ENCODE results near the gene TMEM184C. TPM values are rescaled to one million over a fixed set of nuclear protein-coding genes. Genes with fewer than 3 reads are reported as not detected.

The TMEM184C gene
- total and polyA plus RNA-seq, 2 of the 8 experiments (the other 6 are each of a cell fraction or from before 2014, with no cell fraction given): 11.1 to 42.4 TPM

DNA sequence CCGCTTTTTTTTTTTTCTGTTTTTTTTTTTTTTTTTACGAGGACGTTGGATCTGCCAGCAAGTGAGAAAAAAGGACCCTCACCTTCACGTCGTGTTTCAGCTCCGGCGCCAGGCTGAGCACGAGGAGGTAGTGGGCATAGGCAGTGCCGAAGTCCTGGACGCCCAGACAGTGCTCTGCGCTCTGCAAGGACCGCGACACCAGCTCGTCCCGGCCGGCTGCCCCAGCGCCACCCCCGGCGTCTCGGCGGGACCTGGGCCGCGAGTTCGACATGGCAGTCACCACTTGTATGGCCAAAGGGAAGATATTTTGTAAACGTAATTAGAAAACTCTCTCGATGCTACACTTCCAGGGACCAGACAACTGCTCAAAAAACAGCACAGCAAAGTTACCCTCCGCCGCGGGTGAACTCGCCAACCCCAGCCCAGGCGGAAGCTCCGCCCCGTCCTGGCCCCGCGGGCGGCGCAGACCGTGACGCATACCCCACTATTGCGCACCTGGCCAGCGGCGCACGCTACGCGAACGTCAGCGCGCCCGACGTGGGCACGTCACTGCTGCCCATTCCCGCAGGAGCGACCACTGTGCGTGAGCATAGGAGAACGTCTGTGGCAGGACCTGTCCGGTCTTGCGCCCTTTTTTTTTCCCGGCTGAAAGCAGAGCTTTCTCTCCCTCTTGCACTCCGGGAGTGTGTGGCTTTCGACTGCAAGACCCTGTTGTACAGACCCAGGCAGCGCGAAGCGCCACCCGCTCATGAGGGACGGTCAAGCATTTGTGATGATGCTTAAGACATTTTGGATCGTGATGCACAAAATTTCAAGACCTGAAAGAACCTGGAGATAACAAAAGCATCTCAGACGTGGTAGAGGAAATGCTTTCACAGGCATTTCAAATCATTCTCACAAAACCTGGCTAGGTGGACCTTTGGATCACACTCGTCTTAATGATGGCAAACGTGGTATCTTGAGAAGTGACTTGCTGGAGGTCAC is 66.8 kb downstream of the TMEM184C start, which contains the start of gene PRMT9 (continued):
- no peak for TF ChIP-seq CBX8 (IDR thresholded peaks at IDR 0.05; ENCODE audit: borderline replicate concordance, low read depth, low read length)
- TF ChIP-seq RBBP5 (IDR thresholded peaks at IDR 0.05; ENCODE audit: borderline replicate concordance, low read depth, low read length): peak; percentile 87; the same call in 1 of the 2 replicates
- no peak for TF ChIP-seq YY1 (IDR thresholded peaks at IDR 0.05; ENCODE audit: low read depth, low read length)
- TF ChIP-seq, protein P1, sequence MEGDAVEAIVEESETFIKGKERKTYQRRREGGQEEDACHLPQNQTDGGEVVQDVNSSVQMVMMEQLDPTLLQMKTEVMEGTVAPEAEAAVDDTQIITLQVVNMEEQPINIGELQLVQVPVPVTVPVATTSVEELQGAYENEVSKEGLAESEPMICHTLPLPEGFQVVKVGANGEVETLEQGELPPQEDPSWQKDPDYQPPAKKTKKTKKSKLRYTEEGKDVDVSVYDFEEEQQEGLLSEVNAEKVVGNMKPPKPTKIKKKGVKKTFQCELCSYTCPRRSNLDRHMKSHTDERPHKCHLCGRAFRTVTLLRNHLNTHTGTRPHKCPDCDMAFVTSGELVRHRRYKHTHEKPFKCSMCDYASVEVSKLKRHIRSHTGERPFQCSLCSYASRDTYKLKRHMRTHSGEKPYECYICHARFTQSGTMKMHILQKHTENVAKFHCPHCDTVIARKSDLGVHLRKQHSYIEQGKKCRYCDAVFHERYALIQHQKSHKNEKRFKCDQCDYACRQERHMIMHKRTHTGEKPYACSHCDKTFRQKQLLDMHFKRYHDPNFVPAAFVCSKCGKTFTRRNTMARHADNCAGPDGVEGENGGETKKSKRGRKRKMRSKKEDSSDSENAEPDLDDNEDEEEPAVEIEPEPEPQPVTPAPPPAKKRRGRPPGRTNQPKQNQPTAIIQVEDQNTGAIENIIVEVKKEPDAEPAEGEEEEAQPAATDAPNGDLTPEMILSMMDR (IDR thresholded peaks at IDR 0.05; ENCODE audit: control extremely low read depth in 1 of 3, insufficient read depth in 1 of 3, low read depth in 1 of 3, low read length in 3 of 3): no peak
- TF ChIP-seq, protein P2, sequence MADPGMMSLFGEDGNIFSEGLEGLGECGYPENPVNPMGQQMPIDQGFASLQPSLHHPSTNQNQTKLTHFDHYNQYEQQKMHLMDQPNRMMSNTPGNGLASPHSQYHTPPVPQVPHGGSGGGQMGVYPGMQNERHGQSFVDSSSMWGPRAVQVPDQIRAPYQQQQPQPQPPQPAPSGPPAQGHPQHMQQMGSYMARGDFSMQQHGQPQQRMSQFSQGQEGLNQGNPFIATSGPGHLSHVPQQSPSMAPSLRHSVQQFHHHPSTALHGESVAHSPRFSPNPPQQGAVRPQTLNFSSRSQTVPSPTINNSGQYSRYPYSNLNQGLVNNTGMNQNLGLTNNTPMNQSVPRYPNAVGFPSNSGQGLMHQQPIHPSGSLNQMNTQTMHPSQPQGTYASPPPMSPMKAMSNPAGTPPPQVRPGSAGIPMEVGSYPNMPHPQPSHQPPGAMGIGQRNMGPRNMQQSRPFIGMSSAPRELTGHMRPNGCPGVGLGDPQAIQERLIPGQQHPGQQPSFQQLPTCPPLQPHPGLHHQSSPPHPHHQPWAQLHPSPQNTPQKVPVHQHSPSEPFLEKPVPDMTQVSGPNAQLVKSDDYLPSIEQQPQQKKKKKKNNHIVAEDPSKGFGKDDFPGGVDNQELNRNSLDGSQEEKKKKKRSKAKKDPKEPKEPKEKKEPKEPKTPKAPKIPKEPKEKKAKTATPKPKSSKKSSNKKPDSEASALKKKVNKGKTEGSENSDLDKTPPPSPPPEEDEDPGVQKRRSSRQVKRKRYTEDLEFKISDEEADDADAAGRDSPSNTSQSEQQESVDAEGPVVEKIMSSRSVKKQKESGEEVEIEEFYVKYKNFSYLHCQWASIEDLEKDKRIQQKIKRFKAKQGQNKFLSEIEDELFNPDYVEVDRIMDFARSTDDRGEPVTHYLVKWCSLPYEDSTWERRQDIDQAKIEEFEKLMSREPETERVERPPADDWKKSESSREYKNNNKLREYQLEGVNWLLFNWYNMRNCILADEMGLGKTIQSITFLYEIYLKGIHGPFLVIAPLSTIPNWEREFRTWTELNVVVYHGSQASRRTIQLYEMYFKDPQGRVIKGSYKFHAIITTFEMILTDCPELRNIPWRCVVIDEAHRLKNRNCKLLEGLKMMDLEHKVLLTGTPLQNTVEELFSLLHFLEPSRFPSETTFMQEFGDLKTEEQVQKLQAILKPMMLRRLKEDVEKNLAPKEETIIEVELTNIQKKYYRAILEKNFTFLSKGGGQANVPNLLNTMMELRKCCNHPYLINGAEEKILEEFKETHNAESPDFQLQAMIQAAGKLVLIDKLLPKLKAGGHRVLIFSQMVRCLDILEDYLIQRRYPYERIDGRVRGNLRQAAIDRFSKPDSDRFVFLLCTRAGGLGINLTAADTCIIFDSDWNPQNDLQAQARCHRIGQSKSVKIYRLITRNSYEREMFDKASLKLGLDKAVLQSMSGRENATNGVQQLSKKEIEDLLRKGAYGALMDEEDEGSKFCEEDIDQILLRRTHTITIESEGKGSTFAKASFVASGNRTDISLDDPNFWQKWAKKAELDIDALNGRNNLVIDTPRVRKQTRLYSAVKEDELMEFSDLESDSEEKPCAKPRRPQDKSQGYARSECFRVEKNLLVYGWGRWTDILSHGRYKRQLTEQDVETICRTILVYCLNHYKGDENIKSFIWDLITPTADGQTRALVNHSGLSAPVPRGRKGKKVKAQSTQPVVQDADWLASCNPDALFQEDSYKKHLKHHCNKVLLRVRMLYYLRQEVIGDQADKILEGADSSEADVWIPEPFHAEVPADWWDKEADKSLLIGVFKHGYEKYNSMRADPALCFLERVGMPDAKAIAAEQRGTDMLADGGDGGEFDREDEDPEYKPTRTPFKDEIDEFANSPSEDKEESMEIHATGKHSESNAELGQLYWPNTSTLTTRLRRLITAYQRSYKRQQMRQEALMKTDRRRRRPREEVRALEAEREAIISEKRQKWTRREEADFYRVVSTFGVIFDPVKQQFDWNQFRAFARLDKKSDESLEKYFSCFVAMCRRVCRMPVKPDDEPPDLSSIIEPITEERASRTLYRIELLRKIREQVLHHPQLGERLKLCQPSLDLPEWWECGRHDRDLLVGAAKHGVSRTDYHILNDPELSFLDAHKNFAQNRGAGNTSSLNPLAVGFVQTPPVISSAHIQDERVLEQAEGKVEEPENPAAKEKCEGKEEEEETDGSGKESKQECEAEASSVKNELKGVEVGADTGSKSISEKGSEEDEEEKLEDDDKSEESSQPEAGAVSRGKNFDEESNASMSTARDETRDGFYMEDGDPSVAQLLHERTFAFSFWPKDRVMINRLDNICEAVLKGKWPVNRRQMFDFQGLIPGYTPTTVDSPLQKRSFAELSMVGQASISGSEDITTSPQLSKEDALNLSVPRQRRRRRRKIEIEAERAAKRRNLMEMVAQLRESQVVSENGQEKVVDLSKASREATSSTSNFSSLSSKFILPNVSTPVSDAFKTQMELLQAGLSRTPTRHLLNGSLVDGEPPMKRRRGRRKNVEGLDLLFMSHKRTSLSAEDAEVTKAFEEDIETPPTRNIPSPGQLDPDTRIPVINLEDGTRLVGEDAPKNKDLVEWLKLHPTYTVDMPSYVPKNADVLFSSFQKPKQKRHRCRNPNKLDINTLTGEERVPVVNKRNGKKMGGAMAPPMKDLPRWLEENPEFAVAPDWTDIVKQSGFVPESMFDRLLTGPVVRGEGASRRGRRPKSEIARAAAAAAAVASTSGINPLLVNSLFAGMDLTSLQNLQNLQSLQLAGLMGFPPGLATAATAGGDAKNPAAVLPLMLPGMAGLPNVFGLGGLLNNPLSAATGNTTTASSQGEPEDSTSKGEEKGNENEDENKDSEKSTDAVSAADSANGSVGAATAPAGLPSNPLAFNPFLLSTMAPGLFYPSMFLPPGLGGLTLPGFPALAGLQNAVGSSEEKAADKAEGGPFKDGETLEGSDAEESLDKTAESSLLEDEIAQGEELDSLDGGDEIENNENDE (IDR thresholded peaks at IDR 0.05; ENCODE audit: insufficient replicate concordance, low read length): no peak

Measured in H1 (cell line).